Neural crest cell (in vitro differentiated cells): ENCODE results near the gene IFT43. TPM values are rescaled to one million over a fixed set of nuclear protein-coding genes. Genes with fewer than 3 reads are reported as not detected.

Source experiments
- DNase-seq: peaks from one replicate; pipeline ENCODE4 v3.0.0; 2021; ENCODE audit warnings: low read depth, mixed read lengths, low spot score
- H3K27ac Mint-ChIP-seq: one replicate; pipeline ENCODE4 v1.8.0; 2021; ENCODE audit warnings: mild to moderate bottlenecking, mixed read lengths; ENCODE audit not compliant: unreplicated experiment
- H3K27me3 Mint-ChIP-seq: 2 replicates; pipeline ENCODE4 v1.8.0; 2021; ENCODE audit warnings: low read depth, mild to moderate bottlenecking, mixed read lengths
- H3K36me3 Mint-ChIP-seq: 2 replicates; pipeline ENCODE4 v1.8.0; 2021; ENCODE audit warnings: low read depth, mild to moderate bottlenecking, mixed read lengths
- H3K4me1 Mint-ChIP-seq: 2 replicates; pipeline ENCODE4 v1.8.0; 2021; ENCODE audit warnings: mixed read lengths
- H3K4me3 Mint-ChIP-seq: one replicate; pipeline ENCODE4 v1.8.0; 2021; ENCODE audit warnings: mild to moderate bottlenecking, mixed read lengths
- H3K9me3 Mint-ChIP-seq: 2 replicates; pipeline ENCODE4 v1.8.0; 2021; ENCODE audit warnings: mixed read lengths
- CTCF ChIP-seq: fragments of 200-600 bp; sonication (generic); conservative IDR thresholded peaks from 2 replicates; pipeline ENCODE4 v1.5.0; 2021; ENCODE audit warnings: antibody characterized with exemption, mild to moderate bottlenecking
- total RNA-seq: library from RNA; stranded (reverse); gene quantifications from 2 replicates; pipeline ENCODE4 v1.2.1, GENCODE V29; 2021

The IFT43 gene
- total RNA-seq, 1 donor from 2014 or later: 34.1 TPM

- no peak for DNase-seq
- Mint-ChIP-seq H3K9me3 (no peaks in the 10 kb centered on the region), H3K27me3 (peaks cover 3% of the 10 kb centered on the region), H3K27ac (no peak overlapping the region), H3K4me3 (no peak overlapping the region), H3K4me1 (no peaks in the 10 kb centered on the region), H3K36me3 (no peaks in the 10 kb centered on the region)
- TF ChIP-seq CTCF: no peak
These were observed 133.0 kb downstream of the IFT43 start for GRCh38 chr14:76118594-76118993.

GRCh38 chr14:76121089-76121748 lies 135.7 kb downstream of the IFT43 start:
- H3K4me3 Mint-ChIP-seq: no peak overlapping the region
- no peaks in the 10 kb centered on the region for H3K9me3 Mint-ChIP-seq
- DNase-seq: no peak
- H3K4me1 Mint-ChIP-seq: no peaks in the 10 kb centered on the region
- no peak overlapping the region for H3K27ac Mint-ChIP-seq
- no peak for TF ChIP-seq CTCF
- H3K27me3 Mint-ChIP-seq: peaks cover 10% of the 10 kb centered on the region
- no peaks in the 10 kb centered on the region for H3K36me3 Mint-ChIP-seq

- no peak for DNase-seq
- Mint-ChIP-seq H3K9me3 (no peaks in the 10 kb centered on the region), H3K4me1 (no peaks in the 10 kb centered on the region), H3K27ac (no peak overlapping the region), H3K27me3 (peaks cover 31% of the 10 kb centered on the region), H3K4me3 (no peak overlapping the region), H3K36me3 (no peaks in the 10 kb centered on the region)
- TF ChIP-seq CTCF: no peak
These were observed 138.1 kb downstream of the IFT43 start for GRCh38 chr14:76123426-76124225.

GRCh38 chr14:76125511-76125910 lies 139.9 kb downstream of the IFT43 start:
- TF ChIP-seq CTCF: no peak
- Mint-ChIP-seq H3K27ac (no peak overlapping the region), H3K4me1 (no peaks in the 10 kb centered on the region), H3K27me3 (peaks cover 49% of the 10 kb centered on the region), H3K9me3 (no peaks in the 10 kb centered on the region), H3K4me3 (no peak overlapping the region), H3K36me3 (no peaks in the 10 kb centered on the region)
- DNase-seq: no peak

- DNase-seq: no peak
- no peak overlapping the region for H3K27ac Mint-ChIP-seq
- peaks cover 54% of the 10 kb centered on the region for H3K27me3 Mint-ChIP-seq
- no peak for TF ChIP-seq CTCF
- H3K36me3 Mint-ChIP-seq: no peaks in the 10 kb centered on the region
- no peaks in the 10 kb centered on the region for H3K9me3 Mint-ChIP-seq
- H3K4me1 Mint-ChIP-seq: no peaks in the 10 kb centered on the region
- H3K4me3 Mint-ChIP-seq: no peak overlapping the region
These were observed 140.5 kb downstream of the IFT43 start for GRCh38 chr14:76126076-76126475.
